Adrenal gland (tissue), 12 donors: ENCODE measurements around the gene ELN. TPM values are rescaled to one million over a fixed set of nuclear protein-coding genes. Genes with fewer than 3 reads are reported as not detected.

ENCODE experiments used
- DNase-seq, 7 donors: peaks; one replicate each; pipeline ENCODE4 v3.0.0-alpha.2; 2019 to 2020
- H3K27ac ChIP-seq, 5 donors: fragments of 200-600 bp; sonication (generic) in 4 of 5; 1 replicate in 3 of 5; 2 replicates in 2 of 5; pipeline versions ENCODE4 v1.5.1 to v1.8.0; 2016 to 2020; ENCODE audit warnings: mild to moderate bottlenecking in 1 of 5
- H3K27me3 ChIP-seq: fragments of 200-600 bp; 2 replicates; pipeline ENCODE4 v1.8.0; 2021
- H3K36me3 ChIP-seq, 2 donors: fragments of 200-600 bp; replicated peaks in 1 of 2; 1 replicate in 1 of 2; 2 replicates in 1 of 2; pipeline versions ENCODE4 v1.5.1 to v1.8.0; 2018 to 2022
- H3K4me1 ChIP-seq, 2 donors: fragments of 200-600 bp; replicated peaks in 1 of 2; 1 replicate in 1 of 2; 2 replicates in 1 of 2; pipeline versions ENCODE4 v1.5.1 to v1.8.0; 2018 to 2021
- H3K4me3 ChIP-seq, 4 donors: fragments of 200-600 bp; sonication (generic) in 3 of 4; one replicate each; pipeline ENCODE4 v1.5.1; 2016 to 2018
- H3K9me3 ChIP-seq, 3 donors: fragments of 200-600 bp; sonication (generic) in 1 of 3; replicated peaks in 1 of 3; 1 replicate in 2 of 3; 2 replicates in 1 of 3; pipeline versions ENCODE4 v1.5.1 to v1.8.0; 2016 to 2021
- POLR2A ChIP-seq, 2 donors: fragments of 450-650 bp; IDR thresholded peaks; one replicate each; pipeline ENCODE4 v1.6.1; 2017; ENCODE audit warnings: antibody characterized with exemption in 2 of 2, mild to moderate bottlenecking in 2 of 2, moderate library complexity in 1 of 2
- WGBS, 4 donors: extraction: QIAGEN DNeasy Blood & Tissue Kit in 2 of 4; methylation state at CpG; one replicate each; pipeline versions ENCODE4 v1.1.5 to v1.1.7; 2013 to 2017; 5-methylcytosine and 5-hydroxymethylcytosine counted together
- intact Hi-C, 2 donors: fragments of 100-400 bp; cut with DNase I; formaldehyde crosslinking; loops; one replicate each; pipeline versions ENCODE4 v1.14.1 to v1.15.0; 2022 to 2023
- polyA plus RNA-seq, 3 donors: library from polyadenylated mRNA; stranded (reverse); fragments of 200-250 nt in 2 of 3; fragments of 350-450 nt in 1 of 3; fragmentation: Illumina TruSeq in 1 of 3; extraction: RNeasy Lipid Tissue Mini Kit (QIAGEN cat#74804) in 1 of 3; gene quantifications; one replicate each; pipeline ENCODE4 v1.2.3, GENCODE V29; 2013 to 2014
- total RNA-seq, 9 donors: library from RNA; depleted of rRNA in 4 of 9; stranded (reverse); fragments of >200 nt in 4 of 9; fragments of 120-200 nt in 1 of 9; fragmentation: NEBNext Ultra II Directional in 1 of 9; extraction: Animal tissue kit (Norgen Biotek cat#: 25700) in 1 of 9; gene quantifications; one replicate each; pipeline versions ENCODE4 v1.1.0 to v1.2.4, GENCODE V29; 2013 to 2023
- TF ChIP-seq, protein P1 (sequence below), 6 experiments: fragments of 450-650 bp in 4 of 6; fragments of 200-600 bp in 2 of 6; sonication (generic) in 1 of 6; IDR thresholded peaks; 1 replicate in 5 of 6; 2 replicates in 1 of 6; pipeline versions ENCODE4 v1.5.1 to v1.8.0; 2016 to 2021; ENCODE audit warnings: antibody characterized with exemption in 6 of 6, mild to moderate bottlenecking in 2 of 6, moderate library complexity in 1 of 6
- donor health status: healthy with polysubstance abuse.
- donor health status: Bipolar disorder and iron deficiency.
- donor health status: DM: yes; HTN: yes; CAD: no.
- donor health status: DM: no; HTN: no; CAD: no.
- donor health status: DM: no; HTN: no; CAD: no.
- donor health status: DM: yes; HTN: yes; CAD: no.

The ELN gene
- total and polyA plus RNA-seq, 12 donors, result 4.6 to 107 (median 15.9) TPM

- H3K27me3 ChIP-seq, result no peaks in the 10 kb centered on the region
- H3K4me1 ChIP-seq, result no peaks in the 10 kb centered on the region
- no peak for DNase-seq
- no peaks in the 10 kb centered on the region for H3K9me3 ChIP-seq
- intact Hi-C loops, result loop anchor here (5.0 to 10.0 kb wide), 4 partner anchors 116 to 329 kb away; no protein-coding TSS in a partner anchor
- TF ChIP-seq, protein P1, sequence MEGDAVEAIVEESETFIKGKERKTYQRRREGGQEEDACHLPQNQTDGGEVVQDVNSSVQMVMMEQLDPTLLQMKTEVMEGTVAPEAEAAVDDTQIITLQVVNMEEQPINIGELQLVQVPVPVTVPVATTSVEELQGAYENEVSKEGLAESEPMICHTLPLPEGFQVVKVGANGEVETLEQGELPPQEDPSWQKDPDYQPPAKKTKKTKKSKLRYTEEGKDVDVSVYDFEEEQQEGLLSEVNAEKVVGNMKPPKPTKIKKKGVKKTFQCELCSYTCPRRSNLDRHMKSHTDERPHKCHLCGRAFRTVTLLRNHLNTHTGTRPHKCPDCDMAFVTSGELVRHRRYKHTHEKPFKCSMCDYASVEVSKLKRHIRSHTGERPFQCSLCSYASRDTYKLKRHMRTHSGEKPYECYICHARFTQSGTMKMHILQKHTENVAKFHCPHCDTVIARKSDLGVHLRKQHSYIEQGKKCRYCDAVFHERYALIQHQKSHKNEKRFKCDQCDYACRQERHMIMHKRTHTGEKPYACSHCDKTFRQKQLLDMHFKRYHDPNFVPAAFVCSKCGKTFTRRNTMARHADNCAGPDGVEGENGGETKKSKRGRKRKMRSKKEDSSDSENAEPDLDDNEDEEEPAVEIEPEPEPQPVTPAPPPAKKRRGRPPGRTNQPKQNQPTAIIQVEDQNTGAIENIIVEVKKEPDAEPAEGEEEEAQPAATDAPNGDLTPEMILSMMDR (IDR thresholded peaks at IDR 0.05), result no peak
- no peak for TF ChIP-seq POLR2A (IDR thresholded peaks at IDR 0.05)
- H3K36me3 ChIP-seq, result no peaks in the 10 kb centered on the region
- 81 to 86% (median 86%) methylated on average over 9 to 20 of the region's 20 CpGs; no CpG with 5 or more reads in 1 of the 4 donors for WGBS, 4 donors
- no peak overlapping the region for H3K27ac ChIP-seq
- H3K4me3 ChIP-seq, result no peak overlapping the region
Observed at GRCh38 chr7:74068378-74069085, 40.6 kb downstream of the ELN start.

GRCh38 chr7:74069086-74069541, 41.1 kb downstream of the ELN start:
- Histone ChIP-seq H3K36me3 (no peaks in the 10 kb centered on the region), H3K9me3 (no peaks in the 10 kb centered on the region), H3K4me1 (no peaks in the 10 kb centered on the region), H3K4me3 (no peak overlapping the region), H3K27me3 (no peaks in the 10 kb centered on the region), H3K27ac (no peak overlapping the region)
- peak in 1 of 7 donors; percentile 26 for DNase-seq
- intact Hi-C loops, result loop anchor here (5.0 to 10.0 kb wide), 4 partner anchors 116 to 328 kb away; no protein-coding TSS in a partner anchor
- WGBS, 4 donors, result 84 to 92% (median 87%) methylated on average over 15 to 16 of the region's 16 CpGs
- TF ChIP-seq POLR2A (IDR thresholded peaks at IDR 0.05), result no peak
- TF ChIP-seq, protein P1 (IDR thresholded peaks at IDR 0.05), result no peak

GRCh38 chr7:74069790-74070618, 42.0 kb downstream of the ELN start:
- no peaks in the 10 kb centered on the region for H3K4me1 ChIP-seq
- DNase-seq, result no peak
- H3K27me3 ChIP-seq, result no peaks in the 10 kb centered on the region
- no peaks in the 10 kb centered on the region for H3K36me3 ChIP-seq
- intact Hi-C loops, result loop anchor here (5.0 to 10.0 kb wide), 6 partner anchors 115 to 332 kb away; no protein-coding TSS in a partner anchor
- H3K27ac ChIP-seq, result no peak overlapping the region
- no peak overlapping the region for H3K4me3 ChIP-seq
- TF ChIP-seq POLR2A (IDR thresholded peaks at IDR 0.05), result no peak
- TF ChIP-seq, protein P1 (IDR thresholded peaks at IDR 0.05), result no peak
- no peaks in the 10 kb centered on the region for H3K9me3 ChIP-seq
- 80 to 87% (median 83%) methylated on average over 11 of the region's 11 CpGs for WGBS, 4 donors

DNA sequence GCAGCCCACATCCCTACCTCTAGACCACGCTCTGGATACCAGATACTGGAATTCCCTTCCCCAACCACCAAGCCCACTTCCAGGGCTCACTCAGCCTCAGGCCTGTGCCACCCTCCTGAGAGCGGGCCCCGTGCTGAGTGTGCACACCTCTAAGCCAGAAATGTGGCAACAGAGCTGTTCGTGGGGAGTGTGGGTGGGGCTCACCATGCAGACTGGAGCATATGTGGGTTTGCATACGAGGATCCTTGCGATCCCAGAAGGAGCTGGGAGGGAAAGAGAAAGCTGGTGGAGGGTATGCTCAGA, 42.6 kb downstream of the ELN start:
- 77 to 97% (median 81%) methylated on average over 6 of the region's 6 CpGs for WGBS, 4 donors
- H3K27me3 ChIP-seq, result no peaks in the 10 kb centered on the region
- H3K4me3 ChIP-seq, result no peak overlapping the region
- no peaks in the 10 kb centered on the region for H3K36me3 ChIP-seq
- no peak for TF ChIP-seq POLR2A (IDR thresholded peaks at IDR 0.05)
- TF ChIP-seq, protein P1 (IDR thresholded peaks at IDR 0.05), result no peak
- no peak overlapping the region for H3K27ac ChIP-seq
- intact Hi-C loops, result loop anchor here in 1 of 2 donors (5.0 kb wide), 2 partner anchors 117 to 332 kb away; no protein-coding TSS in a partner anchor
- H3K4me1 ChIP-seq, result no peaks in the 10 kb centered on the region
- no peaks in the 10 kb centered on the region for H3K9me3 ChIP-seq
- DNase-seq, result no peak
